ENCODE data around the gene MSLN. TPM values are rescaled to one million over a fixed set of nuclear protein-coding genes. Genes with fewer than 3 reads are reported as not detected.

The MSLN gene
- total and polyA plus RNA-seq, 2 experiments from 2014 or later, result 0.10 TPM; not detected in 1

GRCh38 chr16:730666-731509 lies 29.6 kb upstream of the MSLN start:
- Histone ChIP-seq H3F3A (replicated peaks; ENCODE audit: low read depth) (peaks cover 10% of the 10 kb centered on the region), H2AFZ (no peak overlapping the region), H3K4me3 (no peak overlapping the region), H3K79me2 (replicated peaks; ENCODE audit: insufficient read depth) (no peaks in the 10 kb centered on the region), H3K4me2 (no peak overlapping the region), H3K27me3 (ENCODE audit: insufficient read depth) (peaks cover 6% of the 10 kb centered on the region; the same call in 1 of the 2 replicates), H3K27ac (ENCODE audit: low read depth) (no peak overlapping the region), H3K4me1 (ENCODE audit: insufficient read depth) (no peaks in the 10 kb centered on the region), H3K36me3 (ENCODE audit: insufficient read depth) (no peaks in the 10 kb centered on the region; the same call in 1 of the 2 replicates), H4K20me1 (replicated peaks; ENCODE audit: insufficient read depth) (no peaks in the 10 kb centered on the region), H3K9me2 (ENCODE audit: insufficient read depth) (no peaks in the 10 kb centered on the region)
- Mint-ChIP-seq H3K9me3 (no peaks in the 10 kb centered on the region), H3K27me3 (ENCODE audit: insufficient read depth, low read depth, poor library complexity) (peaks cover 19% of the 10 kb centered on the region), H3K4me1 (no peaks in the 10 kb centered on the region; the same call in 2 of the 3 replicates), H3K36me3 (ENCODE audit: low read depth) (peaks cover 18% of the 10 kb centered on the region), H3K4me3 (no peak overlapping the region), H3K27ac (no peak overlapping the region)
- DNase-seq (ENCODE audit: low spot score) (no peak), ATAC-seq (no peak)
- TF ChIP-seq JUNB (IDR thresholded peaks at IDR 0.05; ENCODE audit: unreplicated experiment), result no peak
- TF ChIP-seq, protein P1, sequence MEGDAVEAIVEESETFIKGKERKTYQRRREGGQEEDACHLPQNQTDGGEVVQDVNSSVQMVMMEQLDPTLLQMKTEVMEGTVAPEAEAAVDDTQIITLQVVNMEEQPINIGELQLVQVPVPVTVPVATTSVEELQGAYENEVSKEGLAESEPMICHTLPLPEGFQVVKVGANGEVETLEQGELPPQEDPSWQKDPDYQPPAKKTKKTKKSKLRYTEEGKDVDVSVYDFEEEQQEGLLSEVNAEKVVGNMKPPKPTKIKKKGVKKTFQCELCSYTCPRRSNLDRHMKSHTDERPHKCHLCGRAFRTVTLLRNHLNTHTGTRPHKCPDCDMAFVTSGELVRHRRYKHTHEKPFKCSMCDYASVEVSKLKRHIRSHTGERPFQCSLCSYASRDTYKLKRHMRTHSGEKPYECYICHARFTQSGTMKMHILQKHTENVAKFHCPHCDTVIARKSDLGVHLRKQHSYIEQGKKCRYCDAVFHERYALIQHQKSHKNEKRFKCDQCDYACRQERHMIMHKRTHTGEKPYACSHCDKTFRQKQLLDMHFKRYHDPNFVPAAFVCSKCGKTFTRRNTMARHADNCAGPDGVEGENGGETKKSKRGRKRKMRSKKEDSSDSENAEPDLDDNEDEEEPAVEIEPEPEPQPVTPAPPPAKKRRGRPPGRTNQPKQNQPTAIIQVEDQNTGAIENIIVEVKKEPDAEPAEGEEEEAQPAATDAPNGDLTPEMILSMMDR (conservative IDR thresholded peaks at IDR 0.05; ENCODE audit: low read depth in 2 of 2), result no peak
- TF ChIP-seq, protein P2, sequence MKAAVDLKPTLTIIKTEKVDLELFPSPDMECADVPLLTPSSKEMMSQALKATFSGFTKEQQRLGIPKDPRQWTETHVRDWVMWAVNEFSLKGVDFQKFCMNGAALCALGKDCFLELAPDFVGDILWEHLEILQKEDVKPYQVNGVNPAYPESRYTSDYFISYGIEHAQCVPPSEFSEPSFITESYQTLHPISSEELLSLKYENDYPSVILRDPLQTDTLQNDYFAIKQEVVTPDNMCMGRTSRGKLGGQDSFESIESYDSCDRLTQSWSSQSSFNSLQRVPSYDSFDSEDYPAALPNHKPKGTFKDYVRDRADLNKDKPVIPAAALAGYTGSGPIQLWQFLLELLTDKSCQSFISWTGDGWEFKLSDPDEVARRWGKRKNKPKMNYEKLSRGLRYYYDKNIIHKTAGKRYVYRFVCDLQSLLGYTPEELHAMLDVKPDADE (IDR thresholded peaks at IDR 0.05), result no peak
- no peak for TF ChIP-seq ZNF462 (CRISPR knock-in tag; IDR thresholded peaks at IDR 0.05)
- TF ChIP-seq STAT1 (IDR thresholded peaks at IDR 0.05; ENCODE audit: unreplicated experiment), result no peak
- TF ChIP-seq REST (IDR thresholded peaks at IDR 0.05; ENCODE audit: unreplicated experiment), result no peak
- TF ChIP-seq ZNF114 (CRISPR knock-in tag; IDR thresholded peaks at IDR 0.05), result no peak
- no peak for TF ChIP-seq EZH2 (IDR thresholded peaks at IDR 0.05; ENCODE audit: low read depth, unreplicated experiment)
- TF ChIP-seq POLR2AphosphoS5 (IDR thresholded peaks at IDR 0.05; ENCODE audit: low read depth), result no peak
- no peak for TF ChIP-seq CREB1 (CRISPR knock-in tag; IDR thresholded peaks at IDR 0.05; ENCODE audit: low read depth)
- no peak for TF ChIP-seq ZNF331 (CRISPR knock-in tag; IDR thresholded peaks at IDR 0.05; ENCODE audit: low read depth)
- TF ChIP-seq NANOG (IDR thresholded peaks at IDR 0.05; ENCODE audit: borderline replicate concordance), result no peak
- TF ChIP-seq EZH2phosphoT487 (IDR thresholded peaks at IDR 0.05; ENCODE audit: unreplicated experiment), result no peak
